ENCODE measurements around the gene SPAG6.

SPAG6 gene

GRCh38 chr10:22320591-22321155 is 24.6 kb upstream of the SPAG6 start, which contains the start of gene BMI1:
BMI1 (plus strand) TSS chr10:22321099; CDS start chr10:22326450, 5,351 bp downstream.
- peaks cover 18% of the 10 kb centered on the region for H3K27me3 ChIP-seq (replicated peaks; ENCODE audit: insufficient read depth, low read length)

GRCh38 chr10:22321156-22321923 is 24.0 kb upstream of the SPAG6 start:
- H3K9ac ChIP-seq (ENCODE audit: low read length) = peak overlapping the region; percentile 82
- no peaks in the 10 kb centered on the region for H3K9me2 ChIP-seq (replicated peaks; ENCODE audit: insufficient read depth, low read length)
- no peaks in the 10 kb centered on the region for H3K36me3 ChIP-seq (replicated peaks; ENCODE audit: insufficient read depth, low read length)
- no peaks in the 10 kb centered on the region for H3K9me3 ChIP-seq (replicated peaks; ENCODE audit: insufficient read depth, low read length)
- H3K27ac ChIP-seq (ENCODE audit: low read length) = peak overlapping the region; percentile 60; the same call in 1 of the 2 replicates
- DNase-seq = peak; percentile 76
- H3K4me2 ChIP-seq (ENCODE audit: low read depth, low read length) = peak overlapping the region; percentile 20; the same call in 1 of the 2 replicates
- peaks cover 73% of the 10 kb centered on the region for H3K79me2 ChIP-seq (ENCODE audit: low read length)
- H3K4me3 ChIP-seq (ENCODE audit: low read length) = peak overlapping the region; percentile 79
- 0 out of 2 replicates have a peak overlapping the region, but pooled peaks have one; percentile 47 for H2AFZ ChIP-seq (ENCODE audit: low read length)
- H4K20me1 ChIP-seq (ENCODE audit: insufficient read depth, low read length) = no peaks in the 10 kb centered on the region
- H3F3A ChIP-seq (ENCODE audit: insufficient read depth, low read length) = peaks cover 53% of the 10 kb centered on the region
- peaks cover 40% of the 10 kb centered on the region for H3K4me1 ChIP-seq (ENCODE audit: low read length)
- no peak for TF ChIP-seq CTCF (IDR thresholded peaks at IDR 0.05; ENCODE audit: low read length)
- TF ChIP-seq EZH2phosphoT487 (IDR thresholded peaks at IDR 0.05; ENCODE audit: low read length) = no peak
- no peak for TF ChIP-seq EZH2 (optimal IDR thresholded peaks at IDR 0.05; ENCODE audit: low read depth, low read length)
- H3K27me3 ChIP-seq (replicated peaks; ENCODE audit: insufficient read depth, low read length) = peaks cover 18% of the 10 kb centered on the region

More at GRCh38 chr10:22320591-22321155, 24.6 kb upstream of the SPAG6 start, which contains the start of gene BMI1:
- Histone ChIP-seq H3K4me2 (ENCODE audit: low read depth, low read length) (peak within 1 kb of the TSS; percentile 82), H3K9me2 (replicated peaks; ENCODE audit: insufficient read depth, low read length) (no peaks in the 10 kb centered on the region), H3F3A (ENCODE audit: insufficient read depth, low read length) (peaks cover 52% of the 10 kb centered on the region), H2AFZ (ENCODE audit: low read length) (peak within 1 kb of the TSS; percentile 47; the same call in 1 of the 2 replicates), H3K4me1 (ENCODE audit: low read length) (peaks cover 36% of the 10 kb centered on the region), H3K9ac (ENCODE audit: low read length) (peak within 1 kb of the TSS; percentile 82), H3K4me3 (ENCODE audit: low read length) (peak within 1 kb of the TSS; percentile 79), H3K27ac (ENCODE audit: low read length) (peak within 1 kb of the TSS; percentile 60; the same call in 1 of the 2 replicates), H3K36me3 (replicated peaks; ENCODE audit: insufficient read depth, low read length) (no peaks in the 10 kb centered on the region), H3K79me2 (ENCODE audit: low read length) (peaks cover 67% of the 10 kb centered on the region), H3K9me3 (replicated peaks; ENCODE audit: insufficient read depth, low read length) (no peaks in the 10 kb centered on the region), H4K20me1 (ENCODE audit: insufficient read depth, low read length) (no peaks in the 10 kb centered on the region)
- DNase-seq = peak; percentile 72
- no peak for TF ChIP-seq CTCF (IDR thresholded peaks at IDR 0.05; ENCODE audit: low read length)
- TF ChIP-seq EZH2phosphoT487 (IDR thresholded peaks at IDR 0.05; ENCODE audit: low read length) = no peak
- TF ChIP-seq EZH2 (optimal IDR thresholded peaks at IDR 0.05; ENCODE audit: low read depth, low read length) = no peak

GRCh38 chr10:22321924-22322640 is 23.2 kb upstream of the SPAG6 start:
- Histone ChIP-seq H3K9me2 (replicated peaks; ENCODE audit: insufficient read depth, low read length) (no peaks in the 10 kb centered on the region), H3K36me3 (replicated peaks; ENCODE audit: insufficient read depth, low read length) (no peaks in the 10 kb centered on the region), H3K4me1 (ENCODE audit: low read length) (peaks cover 45% of the 10 kb centered on the region), H2AFZ (ENCODE audit: low read length) (no peak overlapping the region), H3K4me3 (ENCODE audit: low read length) (peak overlapping the region; percentile 70), H3F3A (ENCODE audit: insufficient read depth, low read length) (peaks cover 46% of the 10 kb centered on the region), H3K9ac (ENCODE audit: low read length) (peak overlapping the region; percentile 69; the same call in 1 of the 2 replicates), H4K20me1 (ENCODE audit: insufficient read depth, low read length) (no peaks in the 10 kb centered on the region), H3K27ac (ENCODE audit: low read length) (no peak overlapping the region), H3K9me3 (replicated peaks; ENCODE audit: insufficient read depth, low read length) (no peaks in the 10 kb centered on the region), H3K79me2 (ENCODE audit: low read length) (peaks cover 74% of the 10 kb centered on the region), H3K27me3 (replicated peaks; ENCODE audit: insufficient read depth, low read length) (peaks cover 18% of the 10 kb centered on the region), H3K4me2 (ENCODE audit: low read depth, low read length) (peak overlapping the region; percentile 81)
- DNase-seq = no peak
- TF ChIP-seq EZH2 (optimal IDR thresholded peaks at IDR 0.05; ENCODE audit: low read depth, low read length) (peak; percentile 100), EZH2phosphoT487 (IDR thresholded peaks at IDR 0.05; ENCODE audit: low read length) (peak; percentile 100), CTCF (IDR thresholded peaks at IDR 0.05; ENCODE audit: low read length) (no peak)
